Measurements from ENCODE around the gene MRPS26.

DNA sequence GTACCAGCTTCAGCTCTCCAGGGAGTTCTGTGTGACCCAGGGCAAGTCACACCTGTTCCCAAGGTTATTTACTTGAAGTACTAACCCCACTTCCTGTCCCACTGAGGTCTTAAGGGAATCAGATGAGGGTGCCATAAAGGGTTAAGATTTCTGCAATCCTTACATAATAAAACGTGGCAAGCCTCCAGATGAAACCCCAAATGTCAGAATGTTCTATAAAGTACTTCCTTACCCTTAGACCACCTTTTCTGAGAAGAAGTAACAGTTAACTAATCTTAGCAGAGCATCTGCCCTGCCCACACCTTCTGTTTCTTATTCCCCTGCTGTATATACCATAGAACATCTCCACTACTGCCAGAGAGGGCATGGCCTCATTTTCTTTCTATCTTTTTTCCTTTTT, 44.7 kb downstream of the MRPS26 start:
- TF ChIP-seq EZH2 (IDR thresholded peaks at IDR 0.05) (no peak), POLR2AphosphoS5 (IDR thresholded peaks at IDR 0.05; ENCODE audit: borderline replicate concordance, low read depth, low read length) (no peak)

Data from SK-N-MC (cell line).